Stimulated activated naive CD4-positive, alpha-beta T cell treated with Interleukin-2 at 50 U/mL for 16 hours (primary cell): Measurements from ENCODE around the gene RPS19.
"Not testable (repeated sequence)": the region's sequence is repeated elsewhere in the genome, so short reads cannot be mapped to it uniquely, and the experiment has no call there.

ENCODE experiments used
- DNase-seq: peaks from one replicate; lab custom pipeline; 2025; lab: John Stamatoyannopoulos, UW

Gene RPS19

DNA sequence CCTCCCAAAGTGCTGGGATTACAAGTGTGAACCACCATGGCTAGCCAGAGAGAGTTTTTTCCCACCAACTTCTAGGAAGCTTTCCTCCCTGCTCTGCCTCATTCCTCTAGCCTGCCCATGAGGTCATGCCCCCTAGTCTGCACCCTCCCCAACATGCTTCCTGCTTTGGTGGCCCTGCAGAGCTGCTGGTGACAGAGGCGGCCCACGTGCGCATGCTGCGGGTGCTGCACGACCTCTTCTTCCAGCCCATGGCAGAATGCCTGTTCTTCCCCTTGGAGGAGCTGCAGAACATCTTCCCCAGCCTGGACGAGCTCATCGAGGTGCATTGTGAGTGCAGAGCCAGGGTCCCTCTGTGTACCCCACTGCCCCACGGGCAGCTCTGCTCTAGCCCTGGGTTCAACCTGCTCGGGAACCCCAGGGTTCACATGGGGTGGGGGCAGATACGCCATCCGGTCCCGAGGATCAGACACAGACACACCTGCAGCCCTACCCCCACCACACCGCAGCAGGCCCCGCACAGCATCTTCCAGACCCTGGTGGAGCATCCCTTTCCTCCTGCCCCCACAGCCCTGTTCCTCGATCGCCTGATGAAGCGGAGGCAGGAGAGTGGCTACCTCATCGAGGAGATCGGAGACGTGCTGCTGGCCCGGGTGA, 41.8 kb downstream of the RPS19 start:
- no peak for DNase-seq

DNA sequence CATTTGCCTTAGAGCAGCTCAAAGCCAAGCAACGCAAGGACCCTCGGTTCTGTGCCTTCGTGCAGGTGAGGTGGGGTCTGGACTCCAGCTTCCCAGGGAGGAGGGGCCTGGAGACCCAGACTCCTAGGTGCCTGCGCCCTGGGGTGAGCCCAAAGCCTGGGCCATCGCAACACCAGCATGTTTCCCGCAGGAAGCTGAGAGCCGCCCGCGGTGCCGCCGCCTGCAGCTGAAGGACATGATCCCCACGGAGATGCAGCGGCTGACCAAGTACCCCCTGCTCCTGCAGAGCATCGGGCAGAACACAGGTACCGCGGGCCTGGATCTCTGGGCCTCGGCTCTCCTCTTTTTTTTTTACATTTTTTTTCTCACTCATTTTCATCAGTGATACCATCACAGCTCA, 42.5 kb downstream of the RPS19 start:
- no peak for DNase-seq

DNA sequence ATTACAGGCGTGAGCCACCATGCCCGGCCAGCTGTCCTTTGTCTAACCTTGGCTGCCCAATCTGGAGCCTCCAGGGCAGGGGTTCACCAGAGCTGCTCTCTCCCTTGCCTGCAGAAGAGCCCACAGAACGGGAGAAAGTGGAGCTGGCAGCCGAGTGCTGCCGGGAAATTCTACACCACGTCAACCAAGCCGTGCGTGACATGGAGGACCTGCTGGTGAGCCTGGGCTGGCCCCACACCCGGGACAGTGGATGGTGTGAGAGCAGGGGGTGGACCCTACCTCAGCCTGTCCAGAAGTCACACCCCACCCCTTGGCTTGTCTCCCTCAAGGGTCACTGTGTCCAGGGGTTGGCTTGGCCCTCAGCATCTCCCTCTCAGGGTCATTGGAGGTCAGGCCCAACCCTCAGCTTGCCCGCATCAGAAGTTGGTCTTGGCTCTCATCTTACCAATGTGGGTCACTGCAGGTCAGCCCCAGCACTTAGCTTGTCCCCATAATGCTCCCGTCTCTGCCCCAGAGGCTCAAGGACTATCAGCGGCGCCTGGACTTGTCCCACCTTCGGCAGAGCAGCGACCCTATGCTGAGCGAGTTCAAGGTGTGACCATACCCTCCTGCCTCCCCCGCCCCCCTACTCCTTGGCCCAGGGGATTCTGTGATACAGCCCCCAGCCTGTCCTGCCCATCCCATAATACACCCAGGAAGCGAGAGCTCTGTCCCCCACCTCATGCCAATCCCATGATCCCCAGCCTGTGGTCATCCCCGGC, 43.3 kb downstream of the RPS19 start:
- DNase-seq: no peak

DNA sequence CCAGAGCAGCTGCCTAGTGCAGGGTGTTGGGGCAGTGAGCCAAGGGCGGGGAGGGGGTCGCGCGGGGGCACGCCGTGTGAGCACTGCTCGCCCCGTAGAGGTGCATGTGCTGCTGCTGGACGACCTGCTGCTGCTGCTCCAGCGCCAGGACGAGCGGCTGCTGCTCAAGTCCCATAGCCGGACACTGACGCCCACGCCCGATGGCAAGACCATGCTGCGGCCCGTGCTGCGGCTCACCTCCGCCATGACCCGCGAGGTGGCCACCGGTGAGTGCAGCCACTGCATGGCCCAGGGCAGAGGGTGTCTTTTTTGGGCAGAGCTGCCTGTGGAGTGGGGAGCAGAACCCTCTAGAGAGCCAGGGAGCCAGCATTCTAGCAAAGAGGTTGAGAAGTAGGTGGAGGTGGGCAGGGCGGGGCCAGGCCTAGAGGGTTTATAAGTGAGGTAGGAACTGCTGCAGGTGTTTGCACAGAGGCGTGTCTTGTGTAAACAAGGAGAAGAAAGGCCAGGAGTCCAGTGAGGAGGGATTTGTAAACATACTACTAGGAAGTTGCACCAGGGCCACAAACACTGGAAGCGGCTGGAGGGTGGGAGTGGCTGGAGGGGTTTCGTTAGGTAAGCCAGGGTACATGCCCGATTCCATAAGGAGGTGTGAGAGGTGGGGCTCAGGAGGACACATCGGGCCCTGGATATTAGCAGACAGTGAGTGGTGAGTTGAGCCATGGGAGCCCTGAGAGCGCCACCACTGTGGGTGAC, 44.2 kb downstream of the RPS19 start:
- no peak for DNase-seq

DNA sequence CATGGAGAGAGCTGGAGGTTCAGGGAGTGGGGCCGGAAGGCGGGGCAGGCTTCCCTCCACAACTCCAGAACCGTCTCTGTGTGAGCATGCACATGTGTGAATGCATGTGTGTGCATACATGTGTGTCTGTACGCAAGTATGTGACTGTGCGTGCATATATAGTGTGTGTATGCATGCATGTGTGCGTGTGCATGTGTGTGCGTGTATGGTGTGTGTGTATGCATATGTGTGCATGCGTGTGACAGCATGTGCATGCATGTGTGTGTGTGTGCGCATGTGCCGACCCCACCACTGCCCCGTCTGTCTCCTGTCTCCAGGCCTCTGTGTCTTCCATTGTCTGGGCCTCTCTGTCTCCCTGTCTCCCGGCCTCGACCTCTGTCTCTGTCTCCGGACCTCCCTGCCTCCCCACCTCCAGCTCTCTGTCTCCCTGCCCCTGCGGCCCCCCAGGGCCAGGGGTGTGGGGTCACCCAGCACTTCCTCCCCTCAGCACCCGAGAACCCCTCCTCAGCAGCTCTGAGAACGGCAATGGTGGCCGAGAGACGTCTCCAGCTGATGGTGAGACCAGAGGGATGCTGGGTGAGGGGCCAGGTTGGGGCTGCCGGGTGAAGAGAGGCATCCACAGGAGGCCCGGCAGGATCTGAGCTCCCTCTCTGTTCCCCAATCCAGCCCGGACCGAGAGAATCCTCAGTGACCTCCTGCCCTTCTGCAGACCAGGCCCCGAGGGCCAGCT, 45.4 kb downstream of the RPS19 start:
- no peak for DNase-seq

DNA sequence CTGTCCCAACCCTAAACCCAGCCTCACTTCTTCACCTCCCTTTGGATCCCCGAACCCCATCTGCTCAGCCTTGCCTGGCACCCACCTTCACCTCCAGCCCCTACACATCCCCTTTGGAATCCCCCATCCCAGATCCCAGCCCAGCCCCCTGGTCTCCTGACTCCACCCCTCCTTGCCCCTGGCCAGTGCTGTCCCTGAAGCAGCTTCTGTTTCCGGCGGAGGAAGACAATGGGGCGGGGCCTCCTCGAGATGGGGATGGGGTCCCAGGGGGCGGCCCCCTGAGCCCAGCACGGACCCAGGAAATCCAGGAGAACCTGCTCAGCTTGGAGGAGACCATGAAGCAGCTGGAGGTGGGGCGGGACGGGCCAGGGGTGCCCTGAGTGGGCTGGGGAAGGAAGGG, 46.2 kb downstream of the RPS19 start:
- DNase-seq: no peak

DNA sequence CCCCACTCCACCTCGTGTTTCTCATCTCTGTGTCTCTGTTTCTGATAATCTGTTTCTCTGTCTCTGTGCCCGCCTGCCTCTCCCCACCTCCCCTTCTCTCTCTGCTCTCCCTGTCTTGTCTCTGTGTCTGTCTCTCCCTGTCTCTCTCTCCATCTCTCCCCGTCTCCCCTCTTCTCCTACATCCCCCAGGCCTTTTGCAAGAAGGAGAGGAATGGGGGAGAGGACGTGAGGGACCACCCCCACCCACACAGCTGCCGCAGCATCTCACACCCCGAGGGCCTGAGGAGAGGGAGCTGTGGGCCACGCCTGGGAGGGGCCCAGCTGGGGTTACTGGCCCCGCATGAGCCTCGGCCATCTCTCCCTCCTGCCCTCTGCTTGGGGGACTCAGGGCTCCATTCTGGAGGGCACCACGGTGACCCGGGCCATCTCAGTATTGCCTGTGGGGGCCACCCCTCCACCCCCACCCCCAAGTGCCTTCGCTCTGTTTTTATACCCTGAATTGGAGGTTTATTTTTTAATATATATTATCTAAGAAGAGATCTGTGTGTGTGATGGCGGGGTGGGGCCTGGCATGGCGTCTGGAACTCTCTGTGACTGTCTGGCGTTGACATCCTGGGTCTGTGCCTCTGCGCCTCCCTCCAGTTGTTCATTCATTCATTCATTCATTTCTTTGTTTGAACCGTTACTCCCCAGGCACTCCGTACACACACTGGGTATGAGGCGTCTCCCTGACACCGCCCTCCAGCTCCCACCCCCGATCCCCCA, 47.0 kb downstream of the RPS19 start:
- DNase-seq: no peak

DNA sequence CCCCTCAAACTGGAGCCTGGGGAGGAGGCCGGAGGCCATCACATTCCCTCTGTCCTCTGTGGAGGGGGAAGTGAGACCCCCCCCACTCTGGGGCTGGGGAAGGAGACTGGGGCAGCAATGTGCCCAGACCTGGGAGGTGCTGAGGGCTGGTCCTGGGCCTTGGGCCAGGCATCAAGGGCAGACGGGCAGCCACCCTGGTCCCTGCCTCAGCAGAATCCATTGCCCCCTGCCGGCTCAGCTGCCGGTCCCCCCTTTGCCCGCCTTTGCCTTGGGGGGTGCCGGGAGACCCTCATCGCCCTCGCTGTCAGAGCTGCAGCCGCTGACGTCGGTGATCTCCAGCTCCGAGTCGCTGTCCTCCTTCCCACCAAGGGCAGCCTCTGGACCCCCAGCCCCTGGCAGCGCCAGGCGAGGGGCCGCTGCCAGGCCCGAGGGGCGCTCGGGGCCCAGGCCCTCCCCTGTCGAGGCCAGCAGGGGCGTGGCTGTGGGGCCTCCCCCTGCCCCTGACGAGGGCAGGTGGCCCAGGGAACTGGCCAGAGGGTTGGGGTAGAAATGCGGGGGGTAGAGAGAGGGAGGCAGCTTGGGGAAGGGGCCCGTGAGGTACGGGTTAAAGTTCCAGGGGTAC, 48.0 kb downstream of the RPS19 start:
- DNase-seq: no peak

DNA sequence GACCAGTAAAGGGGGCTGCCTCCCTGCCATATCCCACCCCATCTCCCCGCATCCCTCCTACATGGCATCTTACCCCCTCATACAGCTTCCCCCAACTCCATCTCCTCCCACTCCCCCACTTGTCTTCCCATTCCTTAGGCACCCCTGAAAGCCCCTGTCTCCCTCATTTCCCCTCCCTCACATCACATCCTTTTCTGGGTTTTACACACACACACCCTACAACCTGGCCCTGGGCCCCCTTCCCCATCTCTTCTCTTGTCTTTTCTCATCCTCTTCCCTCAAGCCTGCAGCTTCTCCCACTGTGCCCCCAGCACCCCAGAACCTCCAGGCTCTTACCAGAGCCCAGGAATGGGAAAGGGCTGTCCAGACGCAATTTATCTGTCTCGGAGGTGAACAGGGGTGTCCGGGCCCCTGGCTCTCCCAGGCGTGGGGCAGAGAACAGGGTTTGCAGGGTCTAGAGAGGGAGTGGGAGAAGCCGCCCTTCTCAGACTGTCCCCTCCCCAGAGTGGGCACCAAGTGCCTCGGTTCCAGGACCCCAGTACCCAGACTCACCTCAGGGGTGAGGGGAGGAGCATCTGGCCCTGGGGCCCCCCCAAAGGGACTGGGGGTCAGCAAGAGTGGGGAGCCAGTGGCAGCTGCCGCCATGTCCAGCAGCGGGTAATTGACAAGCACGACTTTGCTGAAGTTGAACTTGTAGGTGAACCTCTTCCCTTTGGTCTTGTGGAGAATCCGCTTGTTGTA, 48.8 kb downstream of the RPS19 start:
- no peak for DNase-seq

DNA sequence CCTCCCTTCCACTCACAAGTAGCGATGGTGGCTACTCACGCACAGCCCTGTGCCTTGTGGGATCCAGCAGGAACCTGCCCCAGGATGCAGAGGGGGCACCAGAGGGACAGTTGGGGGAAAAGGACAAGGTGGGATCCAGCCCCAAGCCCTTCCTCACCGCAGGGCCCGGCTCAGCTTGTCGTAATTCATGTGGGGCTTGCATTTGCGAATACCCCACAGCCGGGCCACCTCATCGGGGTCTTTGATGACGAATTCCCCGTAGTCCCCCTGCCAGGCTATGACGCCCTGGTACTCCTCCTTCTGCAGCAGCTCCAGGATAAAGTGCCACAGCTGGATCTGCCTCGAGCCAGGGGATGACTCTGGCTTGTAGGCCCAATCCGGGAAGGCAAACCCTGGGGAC, 49.7 kb downstream of the RPS19 start:
- no peak for DNase-seq

DNA sequence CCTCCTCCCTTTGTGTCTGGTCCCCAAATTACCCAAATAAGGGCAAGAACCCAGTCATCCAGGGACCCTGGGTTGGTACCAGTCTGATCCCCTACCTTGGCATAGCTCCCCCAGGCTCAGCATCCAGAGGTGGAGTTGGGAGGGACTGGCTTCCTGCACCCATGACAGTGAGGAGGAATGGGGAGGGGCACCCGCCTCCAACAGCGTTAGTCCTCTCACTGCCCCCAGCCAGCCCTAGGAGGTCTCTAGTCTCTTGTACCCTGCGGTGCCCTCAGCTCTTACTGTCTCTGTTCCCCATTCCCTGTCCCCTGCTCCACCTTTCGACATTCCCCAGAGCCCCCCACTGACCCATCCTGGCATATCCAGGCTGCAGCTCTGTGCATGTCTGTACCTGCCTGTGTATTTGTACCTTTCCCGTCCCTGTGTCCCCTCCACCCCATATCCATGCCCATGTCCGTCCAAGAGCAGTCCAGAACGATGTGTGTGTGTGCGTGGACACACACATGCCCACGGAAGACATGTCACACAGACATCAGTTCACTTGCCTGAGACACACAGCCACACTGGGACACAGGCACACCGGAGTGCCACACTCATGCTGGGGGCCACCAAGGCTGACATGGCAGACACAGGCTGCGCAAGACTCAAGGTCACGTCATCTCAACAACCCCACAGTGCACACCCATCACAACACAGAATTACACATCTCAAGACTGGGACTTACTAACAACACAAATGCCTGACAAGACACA, 50.4 kb downstream of the RPS19 start:
- no peak for DNase-seq

DNA sequence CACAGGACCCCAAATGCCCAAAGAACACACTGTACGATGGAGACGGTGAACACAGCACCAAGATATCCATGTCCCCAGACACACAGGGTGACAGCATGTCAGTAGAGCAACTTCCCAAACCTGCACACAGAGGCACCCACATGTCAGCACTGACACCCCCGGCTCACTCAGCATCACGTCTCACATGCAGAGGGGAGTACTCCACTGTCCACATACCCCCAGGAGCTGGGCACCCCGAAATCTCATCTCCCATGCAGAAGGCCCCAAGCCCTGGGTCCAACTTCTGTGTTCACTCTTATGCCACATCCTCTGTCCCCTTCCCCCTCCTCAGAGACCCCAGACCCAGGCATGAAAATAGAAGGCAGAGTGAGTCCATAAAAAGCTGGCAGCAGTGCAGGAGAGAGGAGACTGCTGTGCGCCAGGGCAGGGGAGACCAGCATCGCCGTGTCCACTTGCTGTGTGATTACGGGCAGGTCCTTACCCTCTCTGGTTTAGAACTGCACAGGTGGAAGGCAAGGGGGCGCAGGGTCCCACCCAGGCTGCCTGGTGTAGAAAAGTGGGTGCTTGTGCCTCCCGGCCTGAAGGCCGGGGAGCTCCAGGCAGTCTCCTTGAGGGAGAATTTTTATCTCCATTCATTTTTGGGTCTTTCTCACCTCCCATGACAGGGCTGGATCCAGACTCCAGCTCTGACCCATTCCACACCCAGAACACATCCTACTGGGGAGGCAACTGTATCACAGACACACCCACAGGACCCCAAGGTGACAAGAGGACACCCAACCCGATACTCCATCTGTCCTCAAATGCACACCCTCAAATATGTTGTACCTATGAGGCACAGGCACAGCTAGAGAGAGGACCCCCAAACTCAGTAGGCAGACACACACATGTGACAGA, 51.2 kb downstream of the RPS19 start:
- DNase-seq: no peak

DNA sequence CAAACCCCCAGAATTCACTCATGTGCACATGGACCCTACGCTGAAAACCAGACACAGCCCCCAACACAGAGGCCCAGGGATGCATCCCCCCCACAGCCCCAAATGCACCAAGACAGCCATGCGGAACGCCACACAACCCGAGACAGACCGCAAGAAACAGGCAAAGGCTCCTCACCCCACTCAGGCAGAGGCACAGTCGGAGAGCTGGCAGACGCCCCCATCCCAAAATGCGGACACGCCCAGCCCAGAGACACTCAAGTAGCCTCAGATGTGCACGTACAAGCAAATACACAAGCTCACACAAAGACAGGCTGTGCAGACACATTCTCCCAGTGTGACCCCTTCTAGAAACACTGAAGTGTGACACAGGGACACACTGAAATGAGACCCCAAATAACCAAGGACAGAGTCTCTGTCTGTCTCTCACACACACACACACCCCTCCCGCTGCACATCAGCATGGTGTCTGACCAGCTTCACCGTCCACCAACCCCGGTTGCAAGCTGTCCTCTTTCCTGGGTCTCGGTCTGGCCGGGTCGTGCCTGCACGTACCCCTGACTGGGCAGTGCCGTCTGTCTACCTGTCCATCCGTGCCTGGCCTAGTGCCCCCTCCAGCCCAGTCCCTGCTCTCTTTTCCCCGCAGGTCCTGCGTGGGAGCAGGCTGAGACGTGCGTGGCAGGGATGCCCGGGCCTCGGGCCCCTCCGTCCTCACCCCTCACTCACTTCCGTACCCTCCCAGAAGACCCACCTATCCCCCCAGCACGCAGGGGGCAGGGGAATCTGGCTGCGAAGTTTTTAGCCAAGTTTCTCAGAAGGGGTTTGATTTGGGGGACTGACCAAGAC, 52.1 kb downstream of the RPS19 start:
- no peak for DNase-seq

DNA sequence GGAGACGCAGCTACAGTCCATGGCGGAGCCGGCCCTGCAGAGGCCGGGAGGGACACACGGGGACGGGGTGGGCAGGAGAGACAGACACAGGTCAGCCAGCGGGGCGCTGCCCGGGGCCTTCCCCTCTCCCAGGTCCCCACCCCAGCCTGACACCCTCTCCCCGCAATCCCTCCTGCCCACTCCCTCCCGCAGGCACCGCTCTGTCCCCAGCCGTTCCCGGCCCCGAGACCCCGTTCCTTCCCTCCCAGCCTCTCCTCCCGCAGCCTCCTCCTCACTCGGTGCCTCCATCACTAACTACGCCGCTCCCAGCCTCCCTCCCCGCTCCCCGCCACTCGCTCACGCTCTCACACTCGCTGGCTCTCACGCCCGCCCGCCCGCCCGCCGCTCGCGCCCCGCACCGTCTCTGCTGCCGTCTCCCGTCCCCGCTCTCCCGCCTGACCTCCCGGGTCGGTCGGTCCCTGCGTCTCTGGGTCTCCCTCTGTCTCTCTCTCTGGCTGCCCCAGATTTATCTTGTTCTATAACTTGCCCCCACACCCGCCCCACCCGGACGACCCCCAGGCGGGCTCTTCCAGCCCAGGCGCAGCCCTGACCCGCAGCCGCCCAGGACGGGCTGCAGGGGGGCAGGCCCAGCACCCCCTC, 53.0 kb downstream of the RPS19 start:
- no peak for DNase-seq

DNA sequence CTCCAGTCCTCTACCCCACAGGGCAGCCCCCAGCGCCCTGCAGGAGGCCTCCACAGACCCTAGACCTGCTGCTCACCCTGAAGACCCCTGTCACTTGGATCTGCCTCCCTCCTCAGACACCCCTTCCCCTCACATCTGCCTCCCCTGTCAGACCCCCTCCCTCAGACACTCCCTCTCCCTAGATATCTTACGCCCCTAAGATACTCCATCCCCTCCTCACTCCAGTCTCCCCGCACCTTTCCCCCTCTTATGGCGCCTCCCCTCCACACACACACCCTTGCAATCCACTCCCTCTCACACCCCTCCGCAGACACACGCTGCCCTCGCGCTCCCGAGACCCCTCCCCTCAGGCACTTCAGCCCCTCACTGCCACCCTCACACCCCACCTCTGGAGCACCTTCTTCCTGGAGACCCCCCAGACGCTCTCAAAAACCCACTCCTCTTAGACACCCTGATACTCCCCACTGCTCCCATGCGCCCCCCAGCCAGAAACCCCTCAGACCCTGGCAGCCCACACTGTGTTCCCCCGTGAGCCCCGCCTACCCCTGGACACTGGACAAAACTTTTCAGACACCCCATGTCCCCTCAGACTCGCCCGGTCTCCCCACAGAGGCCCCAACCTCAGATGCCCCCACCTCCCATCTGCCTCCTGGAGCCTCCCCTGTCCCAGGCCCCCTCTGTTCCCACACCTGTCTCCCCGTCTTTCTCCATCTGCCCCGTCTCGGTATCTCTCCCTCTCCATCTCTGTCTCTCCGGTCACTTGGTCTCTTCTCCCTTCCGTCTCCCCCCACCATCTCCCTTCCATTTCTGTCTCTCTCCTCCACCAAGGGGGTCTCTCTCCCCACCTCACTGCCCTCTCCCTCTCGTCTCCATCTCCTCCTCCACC, 53.7 kb downstream of the RPS19 start:
- DNase-seq: no peak

DNA sequence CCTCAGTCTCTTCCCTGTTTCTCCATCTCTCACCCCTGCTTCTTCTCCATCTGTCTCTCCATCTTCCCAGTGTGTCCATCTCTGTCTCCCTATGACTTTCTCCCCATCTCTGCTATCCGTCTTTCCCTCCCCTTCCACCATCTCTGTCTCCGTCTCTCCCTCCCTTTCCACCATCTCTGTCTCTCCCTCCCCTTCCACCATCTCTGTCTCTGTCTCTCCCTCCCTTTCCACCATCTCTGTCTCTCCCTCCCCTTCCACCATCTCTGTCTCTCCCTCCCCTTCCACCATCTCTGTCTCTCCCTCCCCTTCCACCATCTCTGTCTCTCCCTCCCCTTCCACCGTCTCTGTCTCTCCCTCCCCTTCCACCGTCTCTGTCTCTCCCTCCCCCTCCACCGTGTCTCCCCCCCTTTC, 54.4 kb downstream of the RPS19 start:
- not testable (repeated sequence) for DNase-seq
